DMS53 (cell line): ENCODE measurements around the gene VCX.
"Not testable (repeated sequence)": the region's sequence is repeated elsewhere in the genome, so short reads cannot be mapped to it uniquely, and the experiment has no call there.

Source experiments
- DNase-seq: peaks from one replicate; lab custom pipeline; 2025; lab: John Stamatoyannopoulos, UW

Gene VCX

GRCh38 chrX:7842871-7843270, at the start of gene VCX:
Gene VCX, plus strand, starts transcription at chrX:7843171. Its CDS starts 33 bp downstream, at chrX:7843204.
- not testable (repeated sequence) for DNase-seq

GRCh38 chrX:7798327-7798726, 44.6 kb upstream of the VCX start:
- DNase-seq, result no peak

DNA sequence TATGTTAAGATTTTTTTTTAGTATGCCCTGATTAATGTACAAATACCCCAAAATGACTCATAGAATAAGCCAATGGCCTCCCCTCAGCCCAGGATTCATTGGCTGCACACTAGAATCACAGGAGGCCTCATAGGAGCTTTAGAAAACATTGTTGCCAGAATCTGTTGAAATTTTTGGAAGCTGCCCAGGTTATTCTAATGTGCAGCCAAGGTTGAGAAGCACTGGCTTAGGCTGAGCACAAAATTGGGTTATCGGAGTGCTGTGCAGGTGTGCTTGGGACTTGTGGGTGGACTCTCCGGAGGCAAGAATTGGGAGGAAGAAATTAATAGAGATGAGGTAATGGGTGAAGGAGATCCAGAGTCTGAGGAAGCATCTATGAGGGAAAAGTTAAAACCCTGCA, 41.3 kb upstream of the VCX start:
- DNase-seq, result no peak

DNA sequence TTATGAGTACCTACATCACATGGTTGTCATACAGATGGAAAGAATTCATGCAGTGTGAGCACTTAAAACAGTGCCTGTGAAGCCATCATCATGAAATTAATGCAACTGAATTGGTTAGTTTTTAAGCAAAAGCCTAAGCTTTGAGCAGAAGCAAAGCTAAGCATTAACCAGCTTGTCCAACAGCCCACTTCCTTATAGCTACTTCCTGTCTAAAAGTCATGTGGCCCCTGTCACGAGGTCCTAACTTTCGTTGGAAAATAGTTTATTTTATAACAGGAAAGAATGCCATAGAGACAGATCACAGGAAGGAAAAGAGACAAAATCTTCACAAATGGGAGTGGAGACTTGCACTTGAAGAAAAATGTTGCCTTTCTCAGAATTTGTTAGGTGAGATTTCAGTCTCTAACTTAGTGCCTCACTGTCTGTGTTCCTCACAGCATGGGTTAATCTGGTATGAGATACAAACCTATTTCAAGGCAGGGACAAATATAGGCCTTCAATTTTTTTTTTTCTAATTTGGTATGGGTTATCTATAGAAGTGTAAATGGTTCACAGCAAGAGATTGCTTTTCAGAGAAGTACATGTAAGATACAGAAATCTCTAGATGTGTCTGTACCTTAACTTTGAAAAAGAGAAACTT, 27.7 kb upstream of the VCX start:
- no peak for DNase-seq

GRCh38 chrX:7828594-7828993, 14.4 kb upstream of the VCX start:
- peak; percentile 43 for DNase-seq

- no peak for DNase-seq
Observed at GRCh38 chrX:7841084-7841805, 1.7 kb upstream of the VCX start.

DNA sequence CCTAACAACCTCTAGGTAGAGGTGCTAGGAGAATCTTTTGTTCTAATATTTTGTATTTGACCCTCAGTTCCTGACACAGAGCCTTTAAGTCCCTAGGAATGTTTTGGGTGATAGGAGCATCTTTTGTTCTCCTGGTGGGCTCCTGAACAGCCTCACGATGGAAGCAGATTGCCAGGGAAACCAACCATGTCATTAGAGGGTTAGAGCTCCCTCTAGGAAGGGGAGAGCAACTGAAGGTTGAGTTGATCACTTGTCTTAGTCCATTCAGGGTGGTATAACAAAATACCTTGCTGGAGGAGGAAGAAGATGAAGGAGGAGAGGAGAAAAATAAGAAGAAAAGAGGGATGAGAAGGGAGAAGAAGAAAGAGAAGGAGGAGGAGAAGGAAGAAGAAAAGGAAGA, 9.2 kb downstream of the VCX start:
- no peak for DNase-seq

DNA sequence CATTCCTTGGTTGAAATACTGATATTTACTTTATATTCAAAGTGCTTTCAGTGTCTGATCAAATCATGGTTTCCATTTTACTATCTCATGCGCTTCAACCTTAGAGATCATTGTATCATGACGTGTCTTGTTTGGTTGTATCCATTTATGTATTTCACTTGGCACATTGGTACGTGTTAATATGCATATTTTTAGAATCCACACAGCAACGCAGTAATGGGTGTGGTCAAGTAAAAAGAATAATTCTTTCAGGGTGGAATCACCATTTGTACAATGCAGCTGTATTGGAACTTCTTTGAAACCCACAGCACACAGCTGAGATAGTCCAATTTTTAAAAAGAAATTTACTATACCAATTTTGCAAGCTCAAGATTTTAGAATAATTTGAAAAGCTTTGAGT, 29.1 kb downstream of the VCX start:
- DNase-seq, result no peak

DNA sequence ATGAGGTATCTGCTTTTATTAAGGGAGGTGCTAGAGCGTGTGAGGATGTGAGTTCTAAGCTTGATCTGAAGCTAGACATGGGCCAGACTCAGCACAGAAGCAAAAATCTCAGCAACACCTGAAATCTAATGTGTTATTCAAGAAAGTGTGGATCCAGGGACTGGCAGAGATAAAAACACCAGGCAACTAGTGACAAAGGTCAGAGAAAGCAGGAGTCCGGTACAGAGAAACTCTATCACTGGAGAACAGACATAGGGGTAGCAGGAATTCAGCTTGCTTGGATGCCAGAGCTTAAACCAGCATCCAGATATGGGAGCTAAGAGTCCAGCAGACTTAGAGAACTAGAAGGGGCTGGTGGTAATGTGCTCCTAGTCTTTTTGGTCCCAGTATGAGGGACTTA, 34.0 kb downstream of the VCX start:
- no peak for DNase-seq

- DNase-seq, result no peak
Observed at GRCh38 chrX:7889135-7889534, 46.2 kb downstream of the VCX start.

DNA sequence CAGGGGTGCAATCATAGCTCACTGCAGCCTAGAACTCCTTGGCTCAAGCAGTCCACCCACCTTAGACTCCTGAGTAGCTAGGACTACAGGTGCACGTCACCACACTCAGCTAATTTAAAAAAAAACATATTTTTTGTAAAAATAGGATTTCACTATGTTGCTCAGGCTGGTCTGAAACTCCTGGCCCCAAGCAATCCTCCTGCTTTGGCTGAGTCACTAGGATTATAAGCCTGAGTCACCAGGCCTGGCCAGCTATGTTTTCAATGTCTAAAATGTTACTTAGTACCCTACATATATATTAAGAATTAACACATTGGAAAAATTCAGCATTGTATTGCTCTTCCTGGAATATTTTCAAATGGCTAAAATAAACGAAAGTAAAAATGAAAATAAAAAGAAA, 46.7 kb downstream of the VCX start:
- no peak for DNase-seq

DNA sequence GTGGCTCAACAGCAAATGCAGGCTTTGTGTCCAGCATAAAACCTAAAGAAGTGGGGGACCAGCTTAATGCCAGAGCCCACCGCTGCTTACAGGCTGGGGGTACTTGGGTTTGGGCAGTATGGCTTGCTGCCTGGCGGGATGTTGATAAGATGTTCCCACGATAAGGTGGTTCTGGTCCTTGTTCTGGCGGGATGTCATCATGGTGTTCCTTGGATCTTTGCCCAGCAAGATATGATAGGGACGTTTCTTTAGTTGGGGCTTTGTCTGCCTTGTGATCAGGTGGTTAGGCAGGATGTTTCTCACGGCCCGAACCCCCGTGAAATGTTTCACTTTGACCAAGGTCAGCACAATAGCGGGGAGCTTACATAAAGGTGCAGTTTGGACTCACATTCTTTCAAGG, 49.0 kb downstream of the VCX start:
- DNase-seq, result no peak
